Measurements from ENCODE around the gene IFRD2. TPM values are rescaled to one million over a fixed set of nuclear protein-coding genes. Genes with fewer than 3 reads are reported as not detected.

Gene IFRD2
- total and polyA plus RNA-seq, 9 of the 15 experiments (the other 6 are each of a cell fraction or from before 2014, with no cell fraction given): 30.5 to 115 (median 52.8) TPM

DNA sequence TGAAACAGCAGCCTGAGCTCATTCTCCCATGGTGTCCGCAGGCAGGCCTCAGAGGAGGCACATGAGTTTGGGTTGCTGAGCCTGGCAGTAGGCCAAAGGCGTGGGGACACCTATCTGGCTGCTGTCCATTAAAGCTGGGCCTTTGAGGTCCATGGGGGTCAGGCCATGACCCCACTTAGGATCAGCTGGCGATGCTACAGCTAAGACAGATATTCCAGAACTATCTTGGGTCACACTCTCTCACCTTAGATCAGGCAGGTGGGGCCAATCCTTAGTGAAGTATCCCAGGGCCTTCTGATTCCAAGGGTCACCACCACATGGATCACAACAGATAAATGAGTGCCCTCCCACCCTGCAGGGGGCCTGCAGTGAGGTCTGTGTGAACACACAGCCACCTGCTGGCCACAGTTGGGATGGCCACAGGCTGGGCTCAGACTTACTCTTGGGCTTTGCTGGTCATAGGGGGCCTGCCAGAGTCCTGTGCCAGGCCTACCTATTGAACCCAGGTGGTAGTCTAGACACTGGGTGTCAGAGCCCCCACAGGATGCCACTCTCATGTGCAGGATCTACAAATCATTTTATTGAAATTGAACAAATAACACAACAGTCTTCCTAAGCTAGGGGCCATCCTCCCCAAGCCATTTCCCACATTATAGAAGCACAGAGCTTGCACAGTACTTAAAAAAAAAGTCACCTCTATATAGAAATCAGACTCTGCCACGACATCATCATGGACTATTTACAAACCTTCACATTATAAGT lies 32.3 kb upstream of the IFRD2 start (continued):
- TF ChIP-seq ZBTB7A (IDR thresholded peaks at IDR 0.05; ENCODE audit: borderline replicate concordance, control insufficient read depth, low read depth, low read length) (peak; percentile 77), EP400 (IDR thresholded peaks at IDR 0.05) (peak; percentile 38; the same call in 1 of the 2 replicates), ARID1B (IDR thresholded peaks at IDR 0.05) (peak; percentile 47), GATA2 (CRISPR knock-in tag; IDR thresholded peaks at IDR 0.05) (peak; percentile 13; the same call in 1 of the 2 replicates), DPF2 (IDR thresholded peaks at IDR 0.05) (peak; percentile 52; the same call in 1 of the 2 replicates), HDAC3 (IDR thresholded peaks at IDR 0.05; ENCODE audit: borderline replicate concordance, partially characterized antibody) (no peak), DACH1 (IDR thresholded peaks at IDR 0.05; ENCODE audit: partially characterized antibody) (peak; percentile 77)
- TF ChIP-seq, protein P1, sequence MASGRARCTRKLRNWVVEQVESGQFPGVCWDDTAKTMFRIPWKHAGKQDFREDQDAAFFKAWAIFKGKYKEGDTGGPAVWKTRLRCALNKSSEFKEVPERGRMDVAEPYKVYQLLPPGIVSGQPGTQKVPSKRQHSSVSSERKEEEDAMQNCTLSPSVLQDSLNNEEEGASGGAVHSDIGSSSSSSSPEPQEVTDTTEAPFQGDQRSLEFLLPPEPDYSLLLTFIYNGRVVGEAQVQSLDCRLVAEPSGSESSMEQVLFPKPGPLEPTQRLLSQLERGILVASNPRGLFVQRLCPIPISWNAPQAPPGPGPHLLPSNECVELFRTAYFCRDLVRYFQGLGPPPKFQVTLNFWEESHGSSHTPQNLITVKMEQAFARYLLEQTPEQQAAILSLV (tag; IDR thresholded peaks at IDR 0.05): no peak
- TF ChIP-seq, protein P2, sequence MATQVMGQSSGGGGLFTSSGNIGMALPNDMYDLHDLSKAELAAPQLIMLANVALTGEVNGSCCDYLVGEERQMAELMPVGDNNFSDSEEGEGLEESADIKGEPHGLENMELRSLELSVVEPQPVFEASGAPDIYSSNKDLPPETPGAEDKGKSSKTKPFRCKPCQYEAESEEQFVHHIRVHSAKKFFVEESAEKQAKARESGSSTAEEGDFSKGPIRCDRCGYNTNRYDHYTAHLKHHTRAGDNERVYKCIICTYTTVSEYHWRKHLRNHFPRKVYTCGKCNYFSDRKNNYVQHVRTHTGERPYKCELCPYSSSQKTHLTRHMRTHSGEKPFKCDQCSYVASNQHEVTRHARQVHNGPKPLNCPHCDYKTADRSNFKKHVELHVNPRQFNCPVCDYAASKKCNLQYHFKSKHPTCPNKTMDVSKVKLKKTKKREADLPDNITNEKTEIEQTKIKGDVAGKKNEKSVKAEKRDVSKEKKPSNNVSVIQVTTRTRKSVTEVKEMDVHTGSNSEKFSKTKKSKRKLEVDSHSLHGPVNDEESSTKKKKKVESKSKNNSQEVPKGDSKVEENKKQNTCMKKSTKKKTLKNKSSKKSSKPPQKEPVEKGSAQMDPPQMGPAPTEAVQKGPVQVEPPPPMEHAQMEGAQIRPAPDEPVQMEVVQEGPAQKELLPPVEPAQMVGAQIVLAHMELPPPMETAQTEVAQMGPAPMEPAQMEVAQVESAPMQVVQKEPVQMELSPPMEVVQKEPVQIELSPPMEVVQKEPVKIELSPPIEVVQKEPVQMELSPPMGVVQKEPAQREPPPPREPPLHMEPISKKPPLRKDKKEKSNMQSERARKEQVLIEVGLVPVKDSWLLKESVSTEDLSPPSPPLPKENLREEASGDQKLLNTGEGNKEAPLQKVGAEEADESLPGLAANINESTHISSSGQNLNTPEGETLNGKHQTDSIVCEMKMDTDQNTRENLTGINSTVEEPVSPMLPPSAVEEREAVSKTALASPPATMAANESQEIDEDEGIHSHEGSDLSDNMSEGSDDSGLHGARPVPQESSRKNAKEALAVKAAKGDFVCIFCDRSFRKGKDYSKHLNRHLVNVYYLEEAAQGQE (IDR thresholded peaks at IDR 0.05; ENCODE audit: borderline replicate concordance): peak; percentile 75
- TF ChIP-seq, protein P2 (CRISPR knock-in tag; IDR thresholded peaks at IDR 0.05; ENCODE audit: low read depth): no peak
